Muscle of back (tissue), 11 donors: ENCODE measurements around the gene TMEM38A. TPM values are rescaled to one million over a fixed set of nuclear protein-coding genes. Genes with fewer than 3 reads are reported as not detected.

ENCODE experiments used
- DNase-seq, 3 donors: peaks; one replicate each; pipeline versions ENCODE4 v3.0.0 to v3.0.0-alpha.2; 2013
- polyA plus RNA-seq, 10 donors: library from polyadenylated mRNA; unstranded; fragments of 120-200 nt; gene quantifications; one replicate each; pipeline ENCODE4 v1.2.1, GENCODE V29; 2013; ENCODE audit not compliant: insufficient read length in 10 of 10

The TMEM38A gene
- polyA plus RNA-seq, 10 donors = 66.0 to 164 (median 113) TPM

- DNase-seq = no peak
Observed at GRCh38 chr19:16739546-16739945, 78.6 kb downstream of the TMEM38A start.

Other genes with a start within 250 kb of the TMEM38A start
- 10 to 100 TPM; 20.2 to 22.8 (median 22.0) TPM for gene EPS15L1, start 189.2 kb upstream of the TMEM38A start, polyA plus RNA-seq
- gene CALR3, start 165.0 kb upstream of the TMEM38A start, polyA plus RNA-seq = under 1 TPM in 1 of 10 donors, not detected in 9; 0.12 TPM
- gene C19orf44, start 164.7 kb upstream of the TMEM38A start, polyA plus RNA-seq = 1 to 10 TPM; 5.8 to 8.9 (median 7.3) TPM
- 10 to 100 TPM; 24.0 to 36.3 (median 30.6) TPM for gene CHERP, start 118.7 kb upstream of the TMEM38A start, polyA plus RNA-seq
- 10 to 100 TPM; 25.9 to 32.6 (median 29.9) TPM for gene SLC35E1, start 88.7 kb upstream of the TMEM38A start, polyA plus RNA-seq
- 1 to 10 TPM; 4.5 to 6.8 (median 6.0) TPM for gene MED26, start 32.9 kb upstream of the TMEM38A start, polyA plus RNA-seq
- gene SMIM7, start 995 bp upstream of the TMEM38A start, polyA plus RNA-seq = 10 to 100 TPM; 44.8 to 68.8 (median 50.3) TPM
- under 1 TPM; 0.03 to 0.20 (median 0.05) TPM for gene NWD1, start 58.7 kb downstream of the TMEM38A start, polyA plus RNA-seq
- gene SIN3B, start 168.3 kb downstream of the TMEM38A start, polyA plus RNA-seq = 10 to 100 TPM; 28.4 to 58.8 (median 38.6) TPM
- under 1 TPM; 0.13 to 0.49 (median 0.33) TPM for gene F2RL3, start 227.9 kb downstream of the TMEM38A start, polyA plus RNA-seq